C4-2B (cell line): ENCODE measurements around the gene CDHR2.

ENCODE experiments used
- ZFX ChIP-seq: fragments of 450-650 bp; IDR thresholded peaks from 2 replicates; pipeline ENCODE4 v1.6.1; 2017
- TF ChIP-seq, protein P1 (sequence below): fragments of 450-650 bp; conservative IDR thresholded peaks from 2 replicates; pipeline ENCODE4 v1.5.1; 2017; ENCODE audit warnings: mild to moderate bottlenecking

DNA sequence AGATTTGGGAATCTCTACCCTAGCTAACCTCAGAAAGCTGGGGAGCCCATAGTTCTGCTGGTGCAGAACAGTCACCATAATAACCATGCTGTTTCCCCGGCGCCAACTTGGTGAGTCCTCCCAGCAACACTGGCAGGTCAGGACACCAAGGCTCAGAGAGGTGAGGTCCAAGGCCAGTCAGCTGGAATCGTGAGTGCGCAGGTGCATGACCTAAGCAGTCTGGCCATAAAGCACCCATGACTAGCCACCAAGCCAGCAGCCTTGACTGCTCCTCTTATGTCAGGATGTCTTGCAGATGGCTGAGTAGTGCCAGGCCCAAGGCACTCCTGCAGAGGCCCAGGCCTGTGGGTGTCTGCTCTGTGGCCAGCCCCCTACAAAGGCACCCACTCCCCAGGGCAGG lies 14.5 kb upstream of the CDHR2 start:
- TF ChIP-seq, protein P1, sequence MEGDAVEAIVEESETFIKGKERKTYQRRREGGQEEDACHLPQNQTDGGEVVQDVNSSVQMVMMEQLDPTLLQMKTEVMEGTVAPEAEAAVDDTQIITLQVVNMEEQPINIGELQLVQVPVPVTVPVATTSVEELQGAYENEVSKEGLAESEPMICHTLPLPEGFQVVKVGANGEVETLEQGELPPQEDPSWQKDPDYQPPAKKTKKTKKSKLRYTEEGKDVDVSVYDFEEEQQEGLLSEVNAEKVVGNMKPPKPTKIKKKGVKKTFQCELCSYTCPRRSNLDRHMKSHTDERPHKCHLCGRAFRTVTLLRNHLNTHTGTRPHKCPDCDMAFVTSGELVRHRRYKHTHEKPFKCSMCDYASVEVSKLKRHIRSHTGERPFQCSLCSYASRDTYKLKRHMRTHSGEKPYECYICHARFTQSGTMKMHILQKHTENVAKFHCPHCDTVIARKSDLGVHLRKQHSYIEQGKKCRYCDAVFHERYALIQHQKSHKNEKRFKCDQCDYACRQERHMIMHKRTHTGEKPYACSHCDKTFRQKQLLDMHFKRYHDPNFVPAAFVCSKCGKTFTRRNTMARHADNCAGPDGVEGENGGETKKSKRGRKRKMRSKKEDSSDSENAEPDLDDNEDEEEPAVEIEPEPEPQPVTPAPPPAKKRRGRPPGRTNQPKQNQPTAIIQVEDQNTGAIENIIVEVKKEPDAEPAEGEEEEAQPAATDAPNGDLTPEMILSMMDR = no peak
- TF ChIP-seq ZFX = no peak
